CD1c-positive myeloid dendritic cell (primary cell): Measurements from ENCODE around the gene CCDC74A.
"Not testable (repeated sequence)": the region's sequence is repeated elsewhere in the genome, so short reads cannot be mapped to it uniquely, and the experiment has no call there.

Experiments
- DNase-seq: peaks from one replicate; pipeline ENCODE4 v3.0.0-alpha.2; 2016; ENCODE audit errors: extremely low spot score

Gene CCDC74A

GRCh38 chr2:131529864-131530445, 2.3 kb downstream of the CCDC74A start:
- DNase-seq: not testable (repeated sequence)

- not testable (repeated sequence) for DNase-seq
Measured at GRCh38 chr2:131530626-131531344, 3.1 kb downstream of the CCDC74A start.

GRCh38 chr2:131531547-131532185, 4.0 kb downstream of the CCDC74A start:
- DNase-seq: not testable (repeated sequence)

- DNase-seq: not testable (repeated sequence)
Measured at GRCh38 chr2:131532723-131533608, 5.3 kb downstream of the CCDC74A start.

GRCh38 chr2:131533609-131534316, 6.1 kb downstream of the CCDC74A start:
- not testable (repeated sequence) for DNase-seq

- DNase-seq: not testable (repeated sequence)
Measured at GRCh38 chr2:131534317-131534672, 6.6 kb downstream of the CCDC74A start.

GRCh38 chr2:131534965-131535364, 7.3 kb downstream of the CCDC74A start:
- not testable (repeated sequence) for DNase-seq

- DNase-seq: no peak
Measured at GRCh38 chr2:131535526-131535925, 7.8 kb downstream of the CCDC74A start.

- not testable (repeated sequence) for DNase-seq
Measured at GRCh38 chr2:131535951-131536826, 8.5 kb downstream of the CCDC74A start.

GRCh38 chr2:131536841-131537240, 9.2 kb downstream of the CCDC74A start:
- not testable (repeated sequence) for DNase-seq

- DNase-seq: not testable (repeated sequence)
Measured at GRCh38 chr2:131538856-131539255, 11.2 kb downstream of the CCDC74A start.

GRCh38 chr2:131542438-131543384, 15.0 kb downstream of the CCDC74A start:
- DNase-seq: no peak

- no peak for DNase-seq
Measured at GRCh38 chr2:131543385-131543891, 15.8 kb downstream of the CCDC74A start.

- not testable (repeated sequence) for DNase-seq
Measured at GRCh38 chr2:131544006-131544812, 16.5 kb downstream of the CCDC74A start.

- DNase-seq: not testable (repeated sequence)
Measured at GRCh38 chr2:131544813-131545165, 17.1 kb downstream of the CCDC74A start.

GRCh38 chr2:131552871-131553270, 25.2 kb downstream of the CCDC74A start:
- no peak for DNase-seq

- DNase-seq: no peak
Measured at GRCh38 chr2:131556998-131557397, 29.3 kb downstream of the CCDC74A start.
